Stimulated activated CD8-positive, alpha-beta memory T cell treated with anti-CD3 and anti-CD28 coated beads, Interleukin-2, amount 100 ng/mL, for 1 hour (primary cell): ENCODE results near the gene ADCY2.
"Not testable (repeated sequence)": the region's sequence is repeated elsewhere in the genome, so short reads cannot be mapped to it uniquely, and the experiment has no call there.

ENCODE experiments used
- DNase-seq, 2 donors: peaks; one replicate each; pipeline ENCODE4 v3.0.0-alpha.2; 2020; ENCODE audit warnings: low read depth in 2 of 2

ADCY2 gene

GRCh38 chr5:7395432-7395946 lies 449 bp upstream of the ADCY2 start:
- DNase-seq: no peak

GRCh38 chr5:7396713-7397454 lies 946 bp downstream of the ADCY2 start:
- DNase-seq: no peak

GRCh38 chr5:7397937-7398336 lies 2.0 kb downstream of the ADCY2 start:
- DNase-seq: no peak

- no peak for DNase-seq
Observed at GRCh38 chr5:7398596-7399280, 2.8 kb downstream of the ADCY2 start.

GRCh38 chr5:7405277-7405676 lies 9.3 kb downstream of the ADCY2 start:
- no peak for DNase-seq

- DNase-seq: no peak
Observed at GRCh38 chr5:7410936-7411511, 15.1 kb downstream of the ADCY2 start.

- no peak for DNase-seq
Observed at GRCh38 chr5:7412409-7412808, 16.5 kb downstream of the ADCY2 start.

GRCh38 chr5:7415123-7415522 lies 19.2 kb downstream of the ADCY2 start:
- DNase-seq: no peak

- DNase-seq: no peak
Observed at GRCh38 chr5:7415587-7416535, 19.9 kb downstream of the ADCY2 start.

GRCh38 chr5:7418276-7418675 lies 22.3 kb downstream of the ADCY2 start:
- no peak for DNase-seq

- DNase-seq: no peak
Observed at GRCh38 chr5:7419367-7419766, 23.4 kb downstream of the ADCY2 start.

GRCh38 chr5:7419846-7420245 lies 23.9 kb downstream of the ADCY2 start:
- DNase-seq: no peak

- no peak for DNase-seq
Observed at GRCh38 chr5:7420510-7421280, 24.8 kb downstream of the ADCY2 start.

- DNase-seq: no peak
Observed at GRCh38 chr5:7422316-7423106, 26.6 kb downstream of the ADCY2 start.

GRCh38 chr5:7423231-7423630 lies 27.3 kb downstream of the ADCY2 start:
- DNase-seq: not testable (repeated sequence)

GRCh38 chr5:7425830-7426229 lies 29.9 kb downstream of the ADCY2 start:
- DNase-seq: no peak

GRCh38 chr5:7426284-7426683 lies 30.3 kb downstream of the ADCY2 start:
- no peak for DNase-seq

- DNase-seq: no peak
Observed at GRCh38 chr5:7434914-7435313, 39.0 kb downstream of the ADCY2 start.

- DNase-seq: no peak
Observed at GRCh38 chr5:7435503-7435902, 39.6 kb downstream of the ADCY2 start.

- DNase-seq: no peak
Observed at GRCh38 chr5:7436521-7436920, 40.6 kb downstream of the ADCY2 start.
